HepG2 (cell line): ENCODE data around the gene NIT2. TPM values are rescaled to one million over a fixed set of nuclear protein-coding genes. Genes with fewer than 3 reads are reported as not detected.
A peak's percentile ranks its signal among the peaks of the same experiment; 100 is the strongest.

Experiments
- ELF1 ChIP-seq: sonication (generic); formaldehyde crosslinking; IDR thresholded peaks from 2 replicates; pipeline ENCODE4 v1.4.0; 2020; ENCODE audit warnings: missing genetic modification reagents
- ETV5 ChIP-seq: IDR thresholded peaks from 2 replicates; pipeline ENCODE4 v1.6.1; 2018; ENCODE audit warnings: missing biosample characterization, missing genetic modification reagents, inconsistent platforms, borderline replicate concordance
- GZF1 ChIP-seq: sonication (generic); formaldehyde crosslinking; IDR thresholded peaks from 2 replicates; pipeline ENCODE4 v1.5.1; 2020; ENCODE audit warnings: mild to moderate bottlenecking, missing genetic modification reagents
- KDM2A ChIP-seq: sonication (generic); formaldehyde crosslinking; IDR thresholded peaks from 2 replicates; pipeline ENCODE4 v1.4.0; 2020; ENCODE audit warnings: low read depth, missing genetic modification reagents, borderline replicate concordance
- KLF13 ChIP-seq: sonication (generic); formaldehyde crosslinking; IDR thresholded peaks from 2 replicates; pipeline ENCODE4 v1.4.0; 2020; ENCODE audit warnings: mild to moderate bottlenecking, missing genetic modification reagents
- KLF6 ChIP-seq: IDR thresholded peaks from 2 replicates; pipeline ENCODE4 v1.8.0; 2016; ENCODE audit warnings: missing biosample characterization, missing genetic modification reagents
- PAXIP1 ChIP-seq: sonication (generic); formaldehyde crosslinking; conservative IDR thresholded peaks from 2 replicates; pipeline ENCODE4 v1.4.0; 2020; ENCODE audit warnings: mild to moderate bottlenecking, missing genetic modification reagents, moderate library complexity
- RFX3 ChIP-seq: IDR thresholded peaks from 2 replicates; pipeline ENCODE4 v1.6.1; 2016; ENCODE audit warnings: missing biosample characterization, missing genetic modification reagents
- SRSF9 ChIP-seq: fragments of 200-400 bp; formaldehyde crosslinking; IDR thresholded peaks from 2 replicates; pipeline ENCODE4 v1.6.1; 2018; ENCODE audit warnings: borderline replicate concordance, mild to moderate bottlenecking, low read depth, low read length; ENCODE audit not compliant: insufficient read depth, poor library complexity, severe bottlenecking
- TFAP4 ChIP-seq: sonication (generic); IDR thresholded peaks from 2 replicates; pipeline ENCODE4 v1.6.1; 2016; ENCODE audit warnings: low read depth, borderline replicate concordance
- U2AF2 ChIP-seq: fragments of 200-400 bp; formaldehyde crosslinking; IDR thresholded peaks from 2 replicates; pipeline ENCODE4 v1.6.1; 2017; ENCODE audit warnings: low read depth, mild to moderate bottlenecking, low read length
- ZNF101 ChIP-seq: sonication (generic); formaldehyde crosslinking; IDR thresholded peaks from 2 replicates; pipeline ENCODE4 v1.4.0; 2020; ENCODE audit warnings: mild to moderate bottlenecking, low read depth, missing genetic modification reagents, borderline replicate concordance
- ZNF577 ChIP-seq: sonication (generic); formaldehyde crosslinking; IDR thresholded peaks from 2 replicates; pipeline ENCODE4 v1.4.0; 2020; ENCODE audit warnings: mild to moderate bottlenecking, low read depth, missing genetic modification reagents, borderline replicate concordance
- polyA plus RNA-seq, 8 experiments: library from polyadenylated mRNA; depleted of rRNA in 3 of 8; stranded (reverse) in 7 of 8; unstranded in 1 of 8; fragments of >200 nt; fragmentation: Illumina TruSeq in 4 of 8; extraction: Trizol in 4 of 8; gene quantifications; 2 replicates each; pipeline versions ENCODE4 v1.2.1 to v1.2.3, GENCODE V29; 2011 to 2016; ENCODE audit warnings: low read depth in 4 of 8, missing spikeins in 1 of 8, mixed read lengths in 1 of 8; ENCODE audit not compliant: insufficient read depth in 1 of 8
- total RNA-seq, 5 experiments: library from RNA; depleted of rRNA; stranded (reverse); fragments of >200 nt; fragmentation: Illumina TruSeq; extraction: Trizol; gene quantifications; 2 replicates each; pipeline ENCODE4 v1.2.3, GENCODE V29; 2016; ENCODE audit warnings: low read depth in 1 of 5
- TF ChIP-seq, protein P1 (sequence below): sonication (generic); formaldehyde crosslinking; IDR thresholded peaks from 2 replicates; pipeline ENCODE4 v1.5.0; 2020; ENCODE audit warnings: missing genetic modification reagents
- TF ChIP-seq, protein P2 (sequence below): sonication (generic); formaldehyde crosslinking; IDR thresholded peaks from 2 replicates; pipeline ENCODE4 v1.4.0; 2020; ENCODE audit warnings: missing genetic modification reagents
- TF ChIP-seq, protein P3 (sequence below): sonication (generic); formaldehyde crosslinking; IDR thresholded peaks from 2 replicates; pipeline ENCODE4 v1.4.0; 2020; ENCODE audit warnings: missing genetic modification reagents

NIT2 gene
- total and polyA plus RNA-seq, 2 of the 13 experiments (the other 11 are each of a cell fraction or from before 2014, with no cell fraction given) = 43.4 to 49.1 TPM

GRCh38 chr3:100400780-100401673 lies 66.5 kb downstream of the NIT2 start, which contains the start of the genes LNP1 and TOMM70 (continued):
- TF ChIP-seq PAXIP1 (CRISPR knock-in tag) (peak; percentile 44; the same call in 1 of the 2 replicates), SRSF9 (no peak), ETV5 (CRISPR knock-in tag) (peak; percentile 84), KLF13 (CRISPR knock-in tag) (0 out of 2 replicates have a peak, but pooled peaks have one; percentile 44), RFX3 (no peak), U2AF2 (peak; percentile 52; the same call in 1 of the 2 replicates), KLF6 (CRISPR knock-in tag) (peak; percentile 55; the same call in 1 of the 2 replicates), KDM2A (peak; percentile 66; the same call in 1 of the 2 replicates), ELF1 (CRISPR knock-in tag) (peak; percentile 87), ZNF101 (CRISPR knock-in tag) (no peak), TFAP4 (peak; percentile 47; the same call in 1 of the 2 replicates), ZNF577 (CRISPR knock-in tag) (0 out of 2 replicates have a peak, but pooled peaks have one; percentile 71), GZF1 (CRISPR knock-in tag) (0 out of 2 replicates have a peak, but pooled peaks have one; percentile 14)
- TF ChIP-seq, protein P1, sequence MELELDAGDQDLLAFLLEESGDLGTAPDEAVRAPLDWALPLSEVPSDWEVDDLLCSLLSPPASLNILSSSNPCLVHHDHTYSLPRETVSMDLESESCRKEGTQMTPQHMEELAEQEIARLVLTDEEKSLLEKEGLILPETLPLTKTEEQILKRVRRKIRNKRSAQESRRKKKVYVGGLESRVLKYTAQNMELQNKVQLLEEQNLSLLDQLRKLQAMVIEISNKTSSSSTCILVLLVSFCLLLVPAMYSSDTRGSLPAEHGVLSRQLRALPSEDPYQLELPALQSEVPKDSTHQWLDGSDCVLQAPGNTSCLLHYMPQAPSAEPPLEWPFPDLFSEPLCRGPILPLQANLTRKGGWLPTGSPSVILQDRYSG (CRISPR knock-in tag) = peak; percentile 56; the same call in 1 of the 2 replicates
- TF ChIP-seq, protein P2, sequence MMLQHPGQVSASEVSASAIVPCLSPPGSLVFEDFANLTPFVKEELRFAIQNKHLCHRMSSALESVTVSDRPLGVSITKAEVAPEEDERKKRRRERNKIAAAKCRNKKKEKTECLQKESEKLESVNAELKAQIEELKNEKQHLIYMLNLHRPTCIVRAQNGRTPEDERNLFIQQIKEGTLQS (CRISPR knock-in tag) = no peak
- TF ChIP-seq, protein P3, sequence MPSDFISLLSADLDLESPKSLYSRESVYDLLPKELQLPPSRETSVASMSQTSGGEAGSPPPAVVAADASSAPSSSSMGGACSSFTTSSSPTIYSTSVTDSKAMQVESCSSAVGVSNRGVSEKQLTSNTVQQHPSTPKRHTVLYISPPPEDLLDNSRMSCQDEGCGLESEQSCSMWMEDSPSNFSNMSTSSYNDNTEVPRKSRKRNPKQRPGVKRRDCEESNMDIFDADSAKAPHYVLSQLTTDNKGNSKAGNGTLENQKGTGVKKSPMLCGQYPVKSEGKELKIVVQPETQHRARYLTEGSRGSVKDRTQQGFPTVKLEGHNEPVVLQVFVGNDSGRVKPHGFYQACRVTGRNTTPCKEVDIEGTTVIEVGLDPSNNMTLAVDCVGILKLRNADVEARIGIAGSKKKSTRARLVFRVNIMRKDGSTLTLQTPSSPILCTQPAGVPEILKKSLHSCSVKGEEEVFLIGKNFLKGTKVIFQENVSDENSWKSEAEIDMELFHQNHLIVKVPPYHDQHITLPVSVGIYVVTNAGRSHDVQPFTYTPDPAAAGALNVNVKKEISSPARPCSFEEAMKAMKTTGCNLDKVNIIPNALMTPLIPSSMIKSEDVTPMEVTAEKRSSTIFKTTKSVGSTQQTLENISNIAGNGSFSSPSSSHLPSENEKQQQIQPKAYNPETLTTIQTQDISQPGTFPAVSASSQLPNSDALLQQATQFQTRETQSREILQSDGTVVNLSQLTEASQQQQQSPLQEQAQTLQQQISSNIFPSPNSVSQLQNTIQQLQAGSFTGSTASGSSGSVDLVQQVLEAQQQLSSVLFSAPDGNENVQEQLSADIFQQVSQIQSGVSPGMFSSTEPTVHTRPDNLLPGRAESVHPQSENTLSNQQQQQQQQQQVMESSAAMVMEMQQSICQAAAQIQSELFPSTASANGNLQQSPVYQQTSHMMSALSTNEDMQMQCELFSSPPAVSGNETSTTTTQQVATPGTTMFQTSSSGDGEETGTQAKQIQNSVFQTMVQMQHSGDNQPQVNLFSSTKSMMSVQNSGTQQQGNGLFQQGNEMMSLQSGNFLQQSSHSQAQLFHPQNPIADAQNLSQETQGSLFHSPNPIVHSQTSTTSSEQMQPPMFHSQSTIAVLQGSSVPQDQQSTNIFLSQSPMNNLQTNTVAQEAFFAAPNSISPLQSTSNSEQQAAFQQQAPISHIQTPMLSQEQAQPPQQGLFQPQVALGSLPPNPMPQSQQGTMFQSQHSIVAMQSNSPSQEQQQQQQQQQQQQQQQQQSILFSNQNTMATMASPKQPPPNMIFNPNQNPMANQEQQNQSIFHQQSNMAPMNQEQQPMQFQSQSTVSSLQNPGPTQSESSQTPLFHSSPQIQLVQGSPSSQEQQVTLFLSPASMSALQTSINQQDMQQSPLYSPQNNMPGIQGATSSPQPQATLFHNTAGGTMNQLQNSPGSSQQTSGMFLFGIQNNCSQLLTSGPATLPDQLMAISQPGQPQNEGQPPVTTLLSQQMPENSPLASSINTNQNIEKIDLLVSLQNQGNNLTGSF = no peak
